Activated CD8-positive, alpha-beta memory T cell treated with anti-CD3 and anti-CD28 coated beads, Interleukin-2, amount 50 U/mL, for 1 hour (primary cell): Measurements from ENCODE around the gene PTGER3.
"Not testable (repeated sequence)": the region's sequence is repeated elsewhere in the genome, so short reads cannot be mapped to it uniquely, and the experiment has no call there.

ENCODE experiments used
- DNase-seq: peaks from one replicate; pipeline ENCODE4 v3.0.0-alpha.2; 2020; ENCODE audit errors: extremely low read depth

Gene PTGER3

DNA sequence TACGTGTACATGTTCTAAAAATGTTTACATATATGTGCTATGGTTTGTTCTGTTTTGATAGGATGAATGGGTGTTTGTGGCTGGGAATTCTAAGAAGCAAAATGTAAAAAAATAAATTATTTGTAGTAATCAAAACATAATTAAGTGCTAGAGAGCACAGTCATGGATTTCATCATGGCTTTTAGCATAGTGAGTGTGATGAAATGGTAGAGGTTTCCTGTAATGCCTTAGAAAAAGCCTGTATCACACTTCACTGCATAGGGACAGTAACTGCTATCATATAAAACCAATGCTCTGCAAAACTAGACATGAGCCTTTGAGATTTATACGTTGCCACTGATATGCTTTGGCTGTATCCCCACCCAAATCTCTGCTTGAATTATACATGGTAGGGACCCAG, 99.8 kb downstream of the PTGER3 start:
- no peak for DNase-seq

DNA sequence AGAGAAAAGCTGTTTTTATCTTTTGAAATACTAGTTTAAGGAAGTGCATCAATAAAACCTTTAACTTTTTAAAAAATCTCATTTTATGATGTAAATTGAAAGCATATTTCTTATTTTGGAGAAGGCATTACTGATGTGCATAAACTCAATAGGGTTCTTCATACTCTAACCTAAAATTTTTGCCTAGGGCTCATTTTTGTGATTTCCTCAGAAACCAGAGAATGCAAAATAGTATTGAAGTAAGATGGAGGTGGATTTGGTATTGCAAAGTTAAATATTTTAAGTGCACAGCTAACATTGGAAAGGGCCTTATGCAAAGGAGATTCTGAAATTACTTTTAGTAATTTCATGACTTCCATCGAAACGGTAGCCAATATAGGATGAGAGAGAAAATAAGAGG, 101.9 kb downstream of the PTGER3 start:
- DNase-seq, result no peak

DNA sequence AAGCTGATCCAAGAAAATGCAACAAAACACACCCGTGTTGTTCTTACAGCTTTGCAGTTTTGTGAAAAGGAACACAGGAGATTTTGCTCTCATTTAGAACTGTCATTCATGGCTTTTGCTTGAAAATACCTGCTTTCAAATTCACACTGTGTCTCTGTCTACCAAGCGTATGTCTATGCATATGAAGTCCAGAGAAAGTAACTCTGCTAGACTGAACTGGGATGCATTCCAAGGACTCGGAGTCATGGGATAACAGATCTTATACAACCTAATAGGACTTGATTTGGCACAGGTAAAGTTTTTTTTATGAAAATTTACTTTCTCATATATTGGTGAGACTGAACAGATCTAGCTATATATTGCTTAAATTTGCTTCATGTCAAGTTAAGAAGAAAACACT, 102.4 kb downstream of the PTGER3 start:
- DNase-seq, result no peak

- no peak for DNase-seq
These were observed 106.1 kb downstream of the PTGER3 start for GRCh38 chr1:70941563-70941962.

DNA sequence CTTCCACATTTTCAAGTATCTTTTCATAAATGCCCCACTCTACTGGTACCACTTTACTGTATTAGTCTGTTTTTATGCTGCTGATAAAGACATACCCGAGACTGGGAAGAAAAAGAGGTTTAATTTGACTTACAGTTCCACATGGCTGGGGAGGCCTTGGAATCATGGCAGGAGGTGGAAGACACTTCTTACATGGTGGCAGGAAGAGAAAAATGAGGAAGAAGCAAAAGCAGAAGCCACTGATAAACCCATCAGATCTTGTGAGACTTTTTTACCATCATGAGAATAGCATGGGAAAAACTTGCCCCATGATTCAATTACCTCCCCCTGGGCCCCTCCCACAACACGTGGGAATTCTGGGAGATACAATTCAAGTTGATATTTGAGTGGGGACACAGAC, 107.2 kb downstream of the PTGER3 start:
- not testable (repeated sequence) for DNase-seq

GRCh38 chr1:70934194-70934961, 113.2 kb downstream of the PTGER3 start:
- no peak for DNase-seq

DNA sequence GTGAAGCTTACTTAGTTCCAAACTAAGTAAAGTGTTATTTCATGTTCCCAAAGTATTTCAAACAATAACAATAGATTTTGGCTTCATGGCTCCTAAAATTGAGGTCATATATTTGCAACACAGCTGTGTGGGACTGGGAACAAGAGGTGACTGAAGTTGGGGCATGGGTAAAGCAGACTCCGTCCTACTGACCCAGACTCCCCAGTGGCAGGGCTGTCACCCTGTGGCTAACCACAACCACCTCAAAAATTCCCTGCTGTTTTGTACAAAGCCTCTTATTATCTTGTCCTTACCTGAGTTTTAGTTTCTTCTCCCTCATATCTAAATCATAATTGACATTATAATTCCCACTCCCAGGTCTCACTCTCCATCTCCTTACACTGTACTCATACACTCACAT, 117.6 kb downstream of the PTGER3 start:
- no peak for DNase-seq

DNA sequence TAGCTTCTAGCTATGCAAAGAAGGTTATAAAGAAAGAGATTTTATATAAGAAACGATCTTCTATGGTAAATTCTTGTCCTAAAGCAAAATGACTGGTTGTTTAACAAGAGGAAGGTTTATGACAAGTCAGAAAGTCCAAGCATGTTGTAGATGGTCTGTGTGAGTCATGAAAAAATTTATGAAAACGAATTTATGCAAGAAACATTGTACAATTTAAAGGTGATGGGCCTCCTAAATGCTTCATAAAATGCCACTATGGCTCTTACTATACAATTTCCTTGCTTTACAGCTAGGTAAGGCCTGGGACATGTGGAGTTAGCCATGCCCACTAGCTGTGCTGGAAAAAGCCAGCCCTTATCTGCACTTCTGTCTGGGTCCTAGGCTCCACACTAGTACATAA, 125.4 kb downstream of the PTGER3 start:
- DNase-seq, result no peak
